ENCODE data around the gene PAQR6. TPM values are rescaled to one million over a fixed set of nuclear protein-coding genes. Genes with fewer than 3 reads are reported as not detected.
A peak's percentile ranks its signal among the peaks of the same experiment; 100 is the strongest.
"Not testable (repeated sequence)": the region's sequence is repeated elsewhere in the genome, so short reads cannot be mapped to it uniquely, and the experiment has no call there.

The PAQR6 gene
- polyA plus RNA-seq, 3 donors, result 4.3 to 7.0 (median 5.1) TPM

- no peak for DNase-seq (ENCODE audit: extremely low read depth in 1 of 11, low read depth in 9 of 11, low spot score in 4 of 11)
These were observed 6.5 kb downstream of the PAQR6 start for GRCh38 chr1:156241311-156241811.

DNA sequence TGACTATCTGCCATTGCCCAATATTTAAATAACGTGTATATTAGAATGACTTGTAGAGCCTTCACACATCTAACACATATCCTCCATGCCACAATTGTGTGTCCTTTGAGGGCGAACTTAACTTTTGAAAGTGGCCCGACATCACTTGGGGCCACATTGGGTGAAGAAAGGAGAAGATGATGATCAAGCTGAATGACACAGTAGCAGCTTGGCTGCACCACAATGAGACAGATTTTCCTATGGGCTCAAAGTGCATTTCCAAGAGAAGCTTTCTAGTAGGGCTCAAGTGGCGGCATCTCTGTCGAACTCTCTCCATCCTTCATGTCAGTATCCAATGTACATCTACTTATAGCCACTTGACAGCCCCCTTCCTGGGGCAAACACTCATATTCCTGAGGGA lies 9.6 kb downstream of the PAQR6 start:
- no peak for DNase-seq (ENCODE audit: extremely low read depth in 1 of 11, low read depth in 9 of 11, low spot score in 4 of 11)

GRCh38 chr1:156236164-156236563 lies 11.7 kb downstream of the PAQR6 start:
- DNase-seq (ENCODE audit: extremely low read depth in 1 of 11, low read depth in 9 of 11, low spot score in 4 of 11), result no peak

- no peak for DNase-seq (ENCODE audit: extremely low read depth in 1 of 11, low read depth in 9 of 11, low spot score in 4 of 11)
These were observed 14.3 kb downstream of the PAQR6 start for GRCh38 chr1:156233426-156234127.

DNA sequence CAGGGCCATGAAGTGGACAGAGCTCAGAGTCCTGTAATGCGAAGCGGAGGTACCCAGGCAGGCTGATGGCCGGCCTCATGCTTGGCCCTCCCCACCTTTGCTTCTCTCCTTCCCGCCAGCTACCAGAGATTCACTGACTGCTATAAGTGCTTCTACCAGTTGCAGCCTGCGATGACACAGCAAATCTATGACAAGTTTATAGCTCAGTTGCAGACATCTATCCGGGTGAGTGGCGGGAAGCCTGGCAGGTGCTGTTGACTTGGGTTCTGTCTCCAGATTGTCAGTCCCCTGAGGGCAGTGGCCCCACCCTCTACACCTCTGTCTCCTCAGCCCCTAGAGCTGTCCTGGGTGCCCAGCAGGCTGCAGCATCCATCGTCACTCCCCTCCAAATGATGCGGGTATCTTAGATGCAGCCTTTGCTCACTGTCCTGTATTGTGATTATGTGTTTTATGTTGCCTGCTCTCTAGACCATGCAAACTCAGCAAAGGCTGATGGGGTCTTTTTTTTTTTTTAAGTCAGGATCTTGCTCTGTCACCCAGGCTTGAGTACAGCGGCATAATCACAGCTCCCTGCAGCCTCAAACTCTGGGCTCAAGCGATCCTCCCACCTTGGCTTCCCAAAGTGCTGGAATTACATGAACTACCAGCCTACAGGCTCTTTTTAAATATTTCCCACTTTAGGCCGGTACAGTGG lies 15.5 kb downstream of the PAQR6 start:
- DNase-seq (ENCODE audit: extremely low read depth in 1 of 11, low read depth in 9 of 11, low spot score in 4 of 11), result no peak

DNA sequence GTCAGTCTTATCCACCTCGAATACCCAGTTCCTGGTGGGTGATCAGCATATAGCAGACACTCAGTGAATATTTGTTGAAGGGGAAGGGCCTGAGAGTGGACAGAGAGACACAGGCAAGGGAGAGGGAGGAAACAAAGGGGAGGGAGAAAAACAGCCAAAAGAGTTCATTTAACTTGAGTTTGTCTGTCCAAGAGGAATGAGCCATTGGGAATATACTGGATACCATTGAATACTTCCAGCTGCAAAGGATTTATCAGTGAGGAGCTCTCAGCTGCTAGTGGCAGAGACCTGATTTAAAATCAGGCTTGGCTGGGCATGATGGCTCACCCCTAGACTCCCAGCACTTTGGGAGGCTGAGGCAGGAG lies 17.4 kb downstream of the PAQR6 start:
- DNase-seq (ENCODE audit: extremely low read depth in 1 of 11, low read depth in 9 of 11, low spot score in 4 of 11), result no peak

DNA sequence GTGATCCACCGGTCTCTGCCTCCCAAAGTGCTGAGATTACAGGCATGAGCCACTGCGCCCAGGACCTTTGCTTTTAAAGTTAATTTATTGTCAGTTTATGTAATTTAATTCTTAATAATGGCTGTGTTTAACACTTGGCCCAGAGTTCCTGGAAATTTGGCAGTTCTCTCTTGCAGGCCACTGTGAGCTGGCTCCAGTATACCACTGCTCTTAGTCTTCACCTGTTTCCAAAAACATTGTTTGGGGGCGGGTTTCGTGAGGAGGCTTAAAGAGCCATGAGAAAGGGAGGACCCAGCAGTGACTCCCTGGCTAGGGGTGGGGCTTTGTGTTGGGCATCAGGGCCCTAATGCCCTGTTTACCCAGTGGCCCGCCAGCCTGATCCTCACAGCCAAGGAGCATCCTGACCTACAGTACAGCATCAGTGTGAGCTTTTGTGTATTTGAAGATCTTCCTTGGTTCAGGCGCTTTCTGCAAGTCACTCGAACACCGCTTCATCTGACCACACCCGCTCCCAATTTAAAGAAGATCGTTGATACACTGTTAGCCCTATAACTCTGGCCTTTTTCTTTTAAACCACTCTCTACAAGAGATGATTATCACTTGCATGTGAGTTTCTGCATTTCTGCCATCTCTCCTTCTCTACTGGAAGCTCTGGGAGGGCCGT lies 17.9 kb downstream of the PAQR6 start:
- no peak for DNase-seq (ENCODE audit: extremely low read depth in 1 of 11, low read depth in 9 of 11, low spot score in 4 of 11)

DNA sequence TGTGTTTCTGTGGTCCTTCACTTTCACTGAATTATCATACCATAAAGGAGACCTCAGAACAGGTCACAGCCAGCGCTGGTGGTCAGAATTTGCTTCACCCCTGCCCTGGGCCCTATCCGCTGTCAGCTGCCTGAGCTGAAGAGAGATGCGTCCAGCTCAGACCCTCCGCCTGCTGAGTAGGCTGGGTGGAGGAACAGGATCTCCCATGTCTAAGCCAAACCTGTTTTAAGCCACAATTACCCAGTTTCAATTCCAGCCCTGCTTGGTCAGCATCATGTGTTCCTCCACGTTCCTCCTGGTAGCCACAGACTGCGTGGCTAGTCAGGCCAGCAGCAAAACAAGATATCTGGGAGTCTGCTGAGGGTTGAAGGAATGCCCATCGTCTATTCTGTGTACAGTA lies 19.4 kb downstream of the PAQR6 start:
- no peak for DNase-seq (ENCODE audit: extremely low read depth in 1 of 11, low read depth in 9 of 11, low spot score in 4 of 11)

GRCh38 chr1:156226782-156227181 lies 21.1 kb downstream of the PAQR6 start:
- DNase-seq (ENCODE audit: extremely low read depth in 1 of 11, low read depth in 9 of 11, low spot score in 4 of 11), result no peak

DNA sequence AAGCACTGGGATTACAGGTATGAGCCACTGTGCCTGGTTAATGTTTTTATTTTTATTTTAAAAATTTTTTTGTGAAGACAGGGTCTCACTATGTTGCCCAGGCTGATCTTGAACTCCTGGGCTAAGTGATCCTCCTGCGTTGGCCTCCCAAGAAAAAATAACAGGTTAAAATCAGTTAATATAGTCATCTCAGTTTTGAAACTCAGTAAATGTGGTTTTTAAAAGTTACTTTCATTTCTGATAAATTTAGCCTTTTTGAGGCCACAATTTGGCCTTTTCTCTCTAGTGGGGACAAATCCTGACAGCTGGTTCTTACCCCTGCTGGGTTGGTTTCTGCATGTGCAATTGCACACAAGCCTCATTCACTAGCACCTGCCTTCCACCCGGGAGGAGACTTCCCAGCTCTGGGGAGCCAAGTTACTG lies 21.7 kb downstream of the PAQR6 start:
- no peak for DNase-seq (ENCODE audit: extremely low read depth in 1 of 11, low read depth in 9 of 11, low spot score in 4 of 11)

GRCh38 chr1:156225677-156226014 lies 22.2 kb downstream of the PAQR6 start:
- DNase-seq (ENCODE audit: extremely low read depth in 1 of 11, low read depth in 9 of 11, low spot score in 4 of 11), result no peak

GRCh38 chr1:156221986-156222692 lies 25.7 kb downstream of the PAQR6 start:
- no peak for DNase-seq (ENCODE audit: extremely low read depth in 1 of 11, low read depth in 9 of 11, low spot score in 4 of 11)

DNA sequence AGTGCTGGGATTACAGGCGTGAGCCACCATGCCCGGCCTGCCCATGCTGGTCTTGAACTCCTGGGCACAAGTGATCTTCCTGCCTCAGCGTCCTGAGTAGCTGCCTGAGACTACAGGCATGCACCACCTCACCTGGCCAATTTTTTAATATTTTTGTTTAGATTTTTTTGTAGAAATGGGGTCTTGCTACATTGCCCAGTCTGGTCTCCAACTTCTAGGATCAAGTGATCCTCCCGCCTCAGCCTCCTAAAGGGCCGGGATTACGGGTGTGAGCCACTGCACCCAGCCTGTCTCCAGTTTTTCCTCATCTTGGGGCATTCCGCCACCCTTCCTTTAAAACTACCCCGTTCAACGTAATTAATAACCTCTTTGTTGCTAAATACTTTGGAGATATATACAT lies 27.6 kb downstream of the PAQR6 start:
- DNase-seq (ENCODE audit: extremely low read depth in 1 of 11, low read depth in 9 of 11, low spot score in 4 of 11), result no peak

- no peak for DNase-seq (ENCODE audit: extremely low read depth in 1 of 11, low read depth in 9 of 11, low spot score in 4 of 11)
These were observed 30.0 kb downstream of the PAQR6 start for GRCh38 chr1:156217871-156218270.

GRCh38 chr1:156216361-156217086 lies 31.3 kb downstream of the PAQR6 start:
- not testable (repeated sequence) for DNase-seq (ENCODE audit: extremely low read depth in 1 of 11, low read depth in 9 of 11, low spot score in 4 of 11)

GRCh38 chr1:156214024-156214748 lies 33.7 kb downstream of the PAQR6 start:
- no peak for DNase-seq (ENCODE audit: extremely low read depth in 1 of 11, low read depth in 9 of 11, low spot score in 4 of 11)

DNA sequence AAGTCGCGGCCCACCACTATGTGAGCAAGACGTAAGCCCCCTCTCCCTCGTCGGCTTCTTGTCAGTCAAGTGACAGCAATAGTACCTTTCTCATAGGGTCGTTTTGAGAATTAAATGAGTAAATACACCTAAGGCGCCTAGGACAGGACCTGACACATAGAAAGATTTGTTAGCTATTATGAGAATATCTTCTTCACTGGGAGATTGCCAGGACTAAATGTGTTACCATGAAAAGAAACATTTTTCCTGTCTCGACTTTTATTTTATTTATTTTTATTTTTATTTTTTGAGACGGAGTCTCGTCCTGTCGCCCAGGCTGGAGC lies 34.3 kb downstream of the PAQR6 start:
- no peak for DNase-seq (ENCODE audit: extremely low read depth in 1 of 11, low read depth in 9 of 11, low spot score in 4 of 11)

GRCh38 chr1:156212833-156213643 lies 34.8 kb downstream of the PAQR6 start, which contains the start of gene PMF1:
TSS of gene PMF1 (plus strand) at chr1:156213007. CDS start at chr1:156213016, 9 bp downstream.
- DNase-seq (ENCODE audit: extremely low read depth in 1 of 11, low read depth in 9 of 11, low spot score in 4 of 11), result peak; percentile 88 to 97 (median 94)
